HepG2 (cell line): Measurements from ENCODE around the gene SMCO4. TPM values are rescaled to one million over a fixed set of nuclear protein-coding genes. Genes with fewer than 3 reads are reported as not detected.

Experiments
- ATAC-seq: fragments of 200-7000 bp; cut with Tn5 transposase; 3 replicates; pipeline ENCODE4 v1.9.1; 2020; ENCODE audit warnings: mild to moderate bottlenecking, moderate library complexity
- BruUV-seq: library from RNA; stranded (reverse); fragments of 400-500 nt; replicated peaks from 2 replicates; lab custom pipeline; 2021; lab: Mats Ljungman, UMichigan
- CTCF ChIA-PET: fragments of 300-600 bp; formaldehyde crosslinking; extraction: SDS; loops from one replicate; lab custom pipeline; 2021; ENCODE audit warnings: low total read pairs, inconsistent platforms, low intra/inter-chr PET ratio; lab: Yijun Ruan, JAX
- POLR2A ChIA-PET: fragments of 350-600 bp; sonication (Branson Sonifier 250); formaldehyde crosslinking; loops from one replicate; lab custom pipeline; 2020; ENCODE audit warnings: antibody characterized with exemption, inconsistent platforms; lab: Yijun Ruan, JAX
- DNase-seq: peaks from one replicate; pipeline ENCODE4 v3.0.0-alpha.2; 2015; ENCODE audit warnings: low spot score
- FAIRE-seq: peaks from 3 replicates; lab custom pipeline; 2011; peaks lifted over from hg19 to GRCh38; lab: Jason Lieb, UNC
- H2AFZ ChIP-seq: one replicate; pipeline ENCODE4 v1.6.1; 2011; ENCODE audit warnings: low read length, inconsistent platforms
- H3K27ac ChIP-seq: fragments of 300-600 bp; 3 replicates; pipeline ENCODE4 v1.8.0; 2011; ENCODE audit warnings: mixed run types, mild to moderate bottlenecking, mixed read lengths, low read length, inconsistent platforms; ENCODE audit not compliant: insufficient read depth; ENCODE audit errors: extremely low read length
- H3K27me3 ChIP-seq, 2 experiments: fragments of 200-600 bp in 1 of 2; 2 replicates in 1 of 2; 3 replicates in 1 of 2; pipeline versions ENCODE4 v1.6.0 to v1.8.0; 2011; ENCODE audit warnings: low read length in 2 of 2, mild to moderate bottlenecking in 2 of 2, moderate library complexity in 2 of 2, inconsistent platforms in 1 of 2; ENCODE audit not compliant: insufficient read depth in 2 of 2, control insufficient read depth in 1 of 2
- H3K36me3 ChIP-seq, 2 experiments: fragments of 200-600 bp in 1 of 2; replicated peaks in 1 of 2; 2 replicates in 1 of 2; 3 replicates in 1 of 2; pipeline versions ENCODE4 v1.5.1 to v1.8.0; 2011; ENCODE audit warnings: low read length in 2 of 2, inconsistent platforms in 1 of 2; ENCODE audit not compliant: insufficient read depth in 2 of 2, control insufficient read depth in 1 of 2
- H3K4me1 ChIP-seq: 2 replicates; pipeline ENCODE4 v1.5.1; 2012; ENCODE audit warnings: low read length, inconsistent platforms; ENCODE audit not compliant: insufficient read depth
- H3K4me2 ChIP-seq: 2 replicates; pipeline ENCODE4 v1.6.0; 2011; ENCODE audit warnings: low read depth, low read length, inconsistent platforms
- H3K4me3 ChIP-seq, 3 experiments: fragments of 200-600 bp in 1 of 3; sonication (generic), shearing (Covaris generic) in 1 of 3; replicated peaks in 1 of 3; 2 replicates each; pipeline ENCODE4 v1.5.1; 2011 to 2016; ENCODE audit warnings: low read length in 3 of 3, inconsistent platforms in 2 of 3, low read depth in 2 of 3, mild to moderate bottlenecking in 2 of 3, control low read depth in 1 of 3, mixed read lengths in 1 of 3; ENCODE audit not compliant: insufficient read depth in 1 of 3
- H3K79me2 ChIP-seq: one replicate; pipeline ENCODE4 v1.6.1; 2011; ENCODE audit warnings: low read length, inconsistent platforms; ENCODE audit not compliant: insufficient read depth
- H3K9ac ChIP-seq: 2 replicates; pipeline ENCODE4 v1.6.0; 2011; ENCODE audit warnings: mild to moderate bottlenecking, low read depth, low read length, inconsistent platforms; ENCODE audit not compliant: insufficient read depth
- H3K9me3 ChIP-seq: 2 replicates; pipeline ENCODE4 v1.5.1; 2012; ENCODE audit warnings: mild to moderate bottlenecking, low read length
- H4K20me1 ChIP-seq: 2 replicates; pipeline ENCODE4 v1.6.0; 2011; ENCODE audit warnings: inconsistent platforms, mild to moderate bottlenecking, low read length, moderate library complexity; ENCODE audit not compliant: insufficient read depth
- DR1 ChIP-seq: sonication (generic); formaldehyde crosslinking; IDR thresholded peaks from 2 replicates; pipeline ENCODE4 v1.8.0; 2021; ENCODE audit warnings: mild to moderate bottlenecking, missing genetic modification reagents, inconsistent platforms
- SIX1 ChIP-seq: sonication (generic); formaldehyde crosslinking; IDR thresholded peaks from 2 replicates; pipeline ENCODE4 v1.4.0; 2020; ENCODE audit warnings: missing genetic modification reagents, borderline replicate concordance
- WGBS: methylation state at CpG from one replicate; pipeline ENCODE4 v1.1.6; 2017; ENCODE audit warnings: low lambda C conversion rate; 5-methylcytosine and 5-hydroxymethylcytosine counted together
- in situ Hi-C: cut with HindIII; loops from 2 replicates; pipeline ENCODE4 v1.10.0; 2017; ENCODE audit warnings: low pct_unique_long_range_greater_than_20kb; ENCODE audit not compliant: extremely low pct_ligation_motif_present
- intact Hi-C: fragments of 100-400 bp; cut with micrococcal nuclease; formaldehyde crosslinking; loops from one replicate; pipeline ENCODE4 v1.10.0; 2022; ENCODE audit not compliant: unreplicated experiment
- polyA plus RNA-seq, 8 experiments: library from polyadenylated mRNA; depleted of rRNA in 3 of 8; stranded (reverse) in 7 of 8; unstranded in 1 of 8; fragments of >200 nt; fragmentation: Illumina TruSeq in 4 of 8; extraction: Trizol in 4 of 8; gene quantifications; 2 replicates each; pipeline versions ENCODE4 v1.2.1 to v1.2.3, GENCODE V29; 2011 to 2016; ENCODE audit warnings: low read depth in 4 of 8, missing spikeins in 1 of 8, mixed read lengths in 1 of 8; ENCODE audit not compliant: insufficient read depth in 1 of 8
- total RNA-seq, 5 experiments: library from RNA; depleted of rRNA; stranded (reverse); fragments of >200 nt; fragmentation: Illumina TruSeq; extraction: Trizol; gene quantifications; 2 replicates each; pipeline ENCODE4 v1.2.3, GENCODE V29; 2016; ENCODE audit warnings: low read depth in 1 of 5
- TF ChIP-seq, protein P1 (sequence below): sonication (generic); formaldehyde crosslinking; IDR thresholded peaks from 2 replicates; pipeline ENCODE4 v1.4.0; 2020; ENCODE audit warnings: low read depth, mild to moderate bottlenecking, missing genetic modification reagents
- TF ChIP-seq, protein P2 (sequence below): sonication (generic); formaldehyde crosslinking; IDR thresholded peaks from 2 replicates; pipeline ENCODE4 v1.9.0; 2021; ENCODE audit warnings: mild to moderate bottlenecking, missing genetic modification reagents
- TF ChIP-seq, protein P3 (sequence below): sonication (generic); formaldehyde crosslinking; IDR thresholded peaks from 2 replicates; pipeline ENCODE4 v1.5.0; 2020; ENCODE audit warnings: missing genetic modification reagents
- TF ChIP-seq, protein P4 (sequence below): sonication (generic); formaldehyde crosslinking; IDR thresholded peaks from 2 replicates; pipeline ENCODE4 v1.5.1; 2020; ENCODE audit warnings: mild to moderate bottlenecking, missing genetic modification reagents, moderate library complexity

Gene SMCO4
- total and polyA plus RNA-seq, 2 of the 13 experiments (the other 11 are each of a cell fraction or from before 2014, with no cell fraction given): 10.6 to 28.5 TPM

DNA sequence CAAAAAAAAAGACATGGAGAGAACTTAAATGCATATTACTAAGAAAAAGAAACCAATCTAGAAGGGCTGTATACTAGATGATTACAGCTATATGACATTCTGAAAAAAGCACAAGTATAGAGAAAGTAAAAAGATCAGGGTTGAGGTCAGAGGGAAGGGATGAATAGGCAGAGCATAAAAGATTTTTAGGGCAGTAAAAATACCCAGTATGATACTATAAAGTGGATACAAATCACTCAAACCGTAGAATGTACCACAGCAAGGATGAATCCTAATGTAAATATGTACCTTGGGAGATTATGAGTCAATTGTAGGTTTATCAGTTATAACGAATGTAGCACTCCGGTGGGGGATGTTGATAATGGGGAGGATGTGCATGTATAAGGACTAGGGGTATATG lies 29.4 kb upstream of the SMCO4 start:
- Histone ChIP-seq H3K9ac (no peak overlapping the region), H3K4me2 (no peak overlapping the region), H3K36me3 (no peaks in the 10 kb centered on the region), H3K27ac (no peak overlapping the region), H4K20me1 (no peaks in the 10 kb centered on the region), H2AFZ (no peak overlapping the region), H3K27me3 (no peaks in the 10 kb centered on the region), H3K9me3 (no peaks in the 10 kb centered on the region), H3K4me3 (no peak overlapping the region), H3K79me2 (no peaks in the 10 kb centered on the region), H3K4me1 (peaks cover 44% of the 10 kb centered on the region)
- POLR2A ChIA-PET: no interaction called here
- no peak for DNase-seq
- in situ Hi-C loops (no loop called here), intact Hi-C loops (loop anchor here (5.0 kb wide), 1 partner anchor 40 kb away; no protein-coding TSS in a partner anchor)
- CTCF ChIA-PET: no interaction called here
- 14% methylated on average over 3 of the region's 3 CpGs for WGBS
- BruUV-seq: no TSS peak
- ATAC-seq: no peak
- no peak for FAIRE-seq
- TF ChIP-seq, protein P1, sequence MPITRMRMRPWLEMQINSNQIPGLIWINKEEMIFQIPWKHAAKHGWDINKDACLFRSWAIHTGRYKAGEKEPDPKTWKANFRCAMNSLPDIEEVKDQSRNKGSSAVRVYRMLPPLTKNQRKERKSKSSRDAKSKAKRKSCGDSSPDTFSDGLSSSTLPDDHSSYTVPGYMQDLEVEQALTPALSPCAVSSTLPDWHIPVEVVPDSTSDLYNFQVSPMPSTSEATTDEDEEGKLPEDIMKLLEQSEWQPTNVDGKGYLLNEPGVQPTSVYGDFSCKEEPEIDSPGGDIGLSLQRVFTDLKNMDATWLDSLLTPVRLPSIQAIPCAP (CRISPR knock-in tag): no peak
- TF ChIP-seq, protein P2, sequence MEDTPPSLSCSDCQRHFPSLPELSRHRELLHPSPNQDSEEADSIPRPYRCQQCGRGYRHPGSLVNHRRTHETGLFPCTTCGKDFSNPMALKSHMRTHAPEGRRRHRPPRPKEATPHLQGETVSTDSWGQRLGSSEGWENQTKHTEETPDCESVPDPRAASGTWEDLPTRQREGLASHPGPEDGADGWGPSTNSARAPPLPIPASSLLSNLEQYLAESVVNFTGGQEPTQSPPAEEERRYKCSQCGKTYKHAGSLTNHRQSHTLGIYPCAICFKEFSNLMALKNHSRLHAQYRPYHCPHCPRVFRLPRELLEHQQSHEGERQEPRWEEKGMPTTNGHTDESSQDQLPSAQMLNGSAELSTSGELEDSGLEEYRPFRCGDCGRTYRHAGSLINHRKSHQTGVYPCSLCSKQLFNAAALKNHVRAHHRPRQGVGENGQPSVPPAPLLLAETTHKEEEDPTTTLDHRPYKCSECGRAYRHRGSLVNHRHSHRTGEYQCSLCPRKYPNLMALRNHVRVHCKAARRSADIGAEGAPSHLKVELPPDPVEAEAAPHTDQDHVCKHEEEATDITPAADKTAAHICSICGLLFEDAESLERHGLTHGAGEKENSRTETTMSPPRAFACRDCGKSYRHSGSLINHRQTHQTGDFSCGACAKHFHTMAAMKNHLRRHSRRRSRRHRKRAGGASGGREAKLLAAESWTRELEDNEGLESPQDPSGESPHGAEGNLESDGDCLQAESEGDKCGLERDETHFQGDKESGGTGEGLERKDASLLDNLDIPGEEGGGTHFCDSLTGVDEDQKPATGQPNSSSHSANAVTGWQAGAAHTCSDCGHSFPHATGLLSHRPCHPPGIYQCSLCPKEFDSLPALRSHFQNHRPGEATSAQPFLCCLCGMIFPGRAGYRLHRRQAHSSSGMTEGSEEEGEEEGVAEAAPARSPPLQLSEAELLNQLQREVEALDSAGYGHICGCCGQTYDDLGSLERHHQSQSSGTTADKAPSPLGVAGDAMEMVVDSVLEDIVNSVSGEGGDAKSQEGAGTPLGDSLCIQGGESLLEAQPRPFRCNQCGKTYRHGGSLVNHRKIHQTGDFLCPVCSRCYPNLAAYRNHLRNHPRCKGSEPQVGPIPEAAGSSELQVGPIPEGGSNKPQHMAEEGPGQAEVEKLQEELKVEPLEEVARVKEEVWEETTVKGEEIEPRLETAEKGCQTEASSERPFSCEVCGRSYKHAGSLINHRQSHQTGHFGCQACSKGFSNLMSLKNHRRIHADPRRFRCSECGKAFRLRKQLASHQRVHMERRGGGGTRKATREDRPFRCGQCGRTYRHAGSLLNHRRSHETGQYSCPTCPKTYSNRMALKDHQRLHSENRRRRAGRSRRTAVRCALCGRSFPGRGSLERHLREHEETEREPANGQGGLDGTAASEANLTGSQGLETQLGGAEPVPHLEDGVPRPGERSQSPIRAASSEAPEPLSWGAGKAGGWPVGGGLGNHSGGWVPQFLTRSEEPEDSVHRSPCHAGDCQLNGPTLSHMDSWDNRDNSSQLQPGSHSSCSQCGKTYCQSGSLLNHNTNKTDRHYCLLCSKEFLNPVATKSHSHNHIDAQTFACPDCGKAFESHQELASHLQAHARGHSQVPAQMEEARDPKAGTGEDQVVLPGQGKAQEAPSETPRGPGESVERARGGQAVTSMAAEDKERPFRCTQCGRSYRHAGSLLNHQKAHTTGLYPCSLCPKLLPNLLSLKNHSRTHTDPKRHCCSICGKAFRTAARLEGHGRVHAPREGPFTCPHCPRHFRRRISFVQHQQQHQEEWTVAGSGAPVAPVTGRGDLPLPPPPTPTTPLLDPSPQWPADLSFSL (CRISPR knock-in tag): no peak
- TF ChIP-seq DR1 (CRISPR knock-in tag): no peak
- TF ChIP-seq, protein P3, sequence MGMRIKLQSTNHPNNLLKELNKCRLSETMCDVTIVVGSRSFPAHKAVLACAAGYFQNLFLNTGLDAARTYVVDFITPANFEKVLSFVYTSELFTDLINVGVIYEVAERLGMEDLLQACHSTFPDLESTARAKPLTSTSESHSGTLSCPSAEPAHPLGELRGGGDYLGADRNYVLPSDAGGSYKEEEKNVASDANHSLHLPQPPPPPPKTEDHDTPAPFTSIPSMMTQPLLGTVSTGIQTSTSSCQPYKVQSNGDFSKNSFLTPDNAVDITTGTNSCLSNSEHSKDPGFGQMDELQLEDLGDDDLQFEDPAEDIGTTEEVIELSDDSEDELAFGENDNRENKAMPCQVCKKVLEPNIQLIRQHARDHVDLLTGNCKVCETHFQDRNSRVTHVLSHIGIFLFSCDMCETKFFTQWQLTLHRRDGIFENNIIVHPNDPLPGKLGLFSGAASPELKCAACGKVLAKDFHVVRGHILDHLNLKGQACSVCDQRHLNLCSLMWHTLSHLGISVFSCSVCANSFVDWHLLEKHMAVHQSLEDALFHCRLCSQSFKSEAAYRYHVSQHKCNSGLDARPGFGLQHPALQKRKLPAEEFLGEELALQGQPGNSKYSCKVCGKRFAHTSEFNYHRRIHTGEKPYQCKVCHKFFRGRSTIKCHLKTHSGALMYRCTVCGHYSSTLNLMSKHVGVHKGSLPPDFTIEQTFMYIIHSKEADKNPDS (CRISPR knock-in tag): no peak
- TF ChIP-seq SIX1 (CRISPR knock-in tag): no peak
- TF ChIP-seq, protein P4, sequence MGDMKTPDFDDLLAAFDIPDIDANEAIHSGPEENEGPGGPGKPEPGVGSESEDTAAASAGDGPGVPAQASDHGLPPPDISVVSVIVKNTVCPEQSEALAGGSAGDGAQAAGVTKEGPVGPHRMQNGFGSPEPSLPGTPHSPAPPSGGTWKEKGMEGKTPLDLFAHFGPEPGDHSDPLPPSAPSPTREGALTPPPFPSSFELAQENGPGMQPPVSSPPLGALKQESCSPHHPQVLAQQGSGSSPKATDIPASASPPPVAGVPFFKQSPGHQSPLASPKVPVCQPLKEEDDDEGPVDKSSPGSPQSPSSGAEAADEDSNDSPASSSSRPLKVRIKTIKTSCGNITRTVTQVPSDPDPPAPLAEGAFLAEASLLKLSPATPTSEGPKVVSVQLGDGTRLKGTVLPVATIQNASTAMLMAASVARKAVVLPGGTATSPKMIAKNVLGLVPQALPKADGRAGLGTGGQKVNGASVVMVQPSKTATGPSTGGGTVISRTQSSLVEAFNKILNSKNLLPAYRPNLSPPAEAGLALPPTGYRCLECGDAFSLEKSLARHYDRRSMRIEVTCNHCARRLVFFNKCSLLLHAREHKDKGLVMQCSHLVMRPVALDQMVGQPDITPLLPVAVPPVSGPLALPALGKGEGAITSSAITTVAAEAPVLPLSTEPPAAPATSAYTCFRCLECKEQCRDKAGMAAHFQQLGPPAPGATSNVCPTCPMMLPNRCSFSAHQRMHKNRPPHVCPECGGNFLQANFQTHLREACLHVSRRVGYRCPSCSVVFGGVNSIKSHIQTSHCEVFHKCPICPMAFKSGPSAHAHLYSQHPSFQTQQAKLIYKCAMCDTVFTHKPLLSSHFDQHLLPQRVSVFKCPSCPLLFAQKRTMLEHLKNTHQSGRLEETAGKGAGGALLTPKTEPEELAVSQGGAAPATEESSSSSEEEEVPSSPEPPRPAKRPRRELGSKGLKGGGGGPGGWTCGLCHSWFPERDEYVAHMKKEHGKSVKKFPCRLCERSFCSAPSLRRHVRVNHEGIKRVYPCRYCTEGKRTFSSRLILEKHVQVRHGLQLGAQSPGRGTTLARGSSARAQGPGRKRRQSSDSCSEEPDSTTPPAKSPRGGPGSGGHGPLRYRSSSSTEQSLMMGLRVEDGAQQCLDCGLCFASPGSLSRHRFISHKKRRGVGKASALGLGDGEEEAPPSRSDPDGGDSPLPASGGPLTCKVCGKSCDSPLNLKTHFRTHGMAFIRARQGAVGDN (CRISPR knock-in tag): no peak
